Activated T-cell treated with anti-CD3 and anti-CD28 coated beads for 4 hours (primary cell): ENCODE results near the gene SLC25A26.
A peak's percentile ranks its signal among the peaks of the same experiment; 100 is the strongest.
"Not testable (repeated sequence)": the region's sequence is repeated elsewhere in the genome, so short reads cannot be mapped to it uniquely, and the experiment has no call there.

Experiments
- DNase-seq: peaks from one replicate; pipeline ENCODE4 v3.0.0-alpha.2; 2020

The SLC25A26 gene

DNA sequence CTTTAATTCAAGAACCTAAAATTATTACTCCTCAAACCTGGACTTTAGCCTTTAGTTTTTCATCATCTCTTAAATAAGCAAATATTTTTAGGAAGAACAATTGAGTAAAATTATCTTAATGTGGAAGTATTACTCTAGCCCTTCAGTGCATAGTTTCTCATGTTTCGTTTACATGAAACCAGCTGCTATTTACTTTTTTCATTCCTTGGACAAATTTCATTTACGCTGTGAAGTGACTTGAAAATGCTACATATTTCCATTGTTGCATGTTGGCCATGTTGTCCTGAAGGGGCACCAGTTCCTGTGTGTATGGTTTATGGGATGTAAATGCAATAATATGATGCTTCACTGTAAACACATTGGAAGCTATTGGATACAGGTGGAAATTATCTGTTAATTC is 49.9 kb downstream of the SLC25A26 start:
- no peak for DNase-seq

DNA sequence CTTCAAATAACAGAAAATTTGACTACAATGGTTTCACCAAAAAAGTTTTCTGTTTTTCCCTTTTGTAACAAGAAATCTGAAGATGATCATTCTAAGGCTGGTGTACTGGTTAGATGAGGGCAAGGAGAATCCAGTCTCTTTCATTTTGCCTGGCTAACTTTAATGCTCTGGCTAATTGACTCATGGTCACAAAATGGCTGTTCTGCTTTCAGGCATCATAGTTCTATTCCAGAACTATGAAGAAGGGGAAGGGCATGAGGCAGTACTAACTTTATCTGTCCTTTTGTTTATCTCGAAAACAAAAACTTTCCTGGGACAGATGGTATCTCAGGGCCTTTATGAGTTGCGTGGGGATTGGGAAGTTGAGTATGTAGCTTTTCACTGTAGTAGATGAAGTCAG is 50.4 kb downstream of the SLC25A26 start:
- no peak for DNase-seq

DNA sequence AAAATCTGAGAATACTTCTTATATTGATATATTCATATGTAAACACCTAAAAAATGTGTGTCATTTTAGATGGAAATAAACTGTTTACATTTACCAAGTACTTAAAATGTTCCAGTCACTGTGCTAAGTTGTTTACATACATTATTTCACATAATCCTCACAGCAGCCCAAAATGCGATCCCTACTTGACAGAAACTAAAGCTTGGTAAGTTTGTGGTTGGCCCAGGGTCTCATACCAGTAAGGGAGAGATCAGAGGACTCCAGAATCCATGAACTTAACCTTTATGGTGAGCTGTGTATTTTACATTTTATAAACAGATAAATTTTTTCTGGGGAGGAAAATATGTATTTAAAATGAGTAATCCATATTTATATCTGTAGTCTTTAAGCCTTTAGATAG is 51.2 kb downstream of the SLC25A26 start:
- DNase-seq, result no peak

- DNase-seq, result not testable (repeated sequence)
These were observed 54.0 kb downstream of the SLC25A26 start for GRCh38 chr3:66274837-66275236.

DNA sequence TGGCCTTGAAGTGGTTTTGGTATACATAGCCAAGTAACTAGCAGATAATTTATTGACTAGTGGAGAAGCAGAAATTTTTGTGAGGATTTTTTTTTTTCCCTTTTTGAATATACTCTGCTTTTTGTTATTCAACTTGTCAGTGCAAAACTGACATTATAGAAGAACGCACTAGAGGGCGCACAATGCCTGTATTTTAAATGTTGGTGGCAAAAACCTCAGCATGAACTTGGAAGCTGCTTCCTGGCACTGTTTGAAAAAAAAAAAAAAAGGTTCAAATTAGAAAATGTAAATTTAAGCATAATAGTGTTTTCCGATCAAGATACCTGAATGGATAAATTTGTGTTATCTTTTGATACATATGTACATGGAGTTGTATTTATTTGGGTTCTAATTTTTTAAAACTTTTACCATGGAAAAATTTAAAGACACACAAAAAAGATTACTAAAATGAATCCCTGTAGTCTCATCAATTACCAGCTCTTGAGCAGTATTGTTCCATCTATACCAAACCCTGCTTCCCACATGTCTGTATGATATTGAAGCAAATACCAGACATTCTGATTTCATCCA is 56.0 kb downstream of the SLC25A26 start:
- peak; percentile 55 for DNase-seq

- DNase-seq, result no peak
These were observed 58.4 kb downstream of the SLC25A26 start for GRCh38 chr3:66279168-66279567.

GRCh38 chr3:66280304-66280703 is 59.5 kb downstream of the SLC25A26 start:
- no peak for DNase-seq

- not testable (repeated sequence) for DNase-seq
These were observed 71.1 kb downstream of the SLC25A26 start for GRCh38 chr3:66291922-66292321.

DNA sequence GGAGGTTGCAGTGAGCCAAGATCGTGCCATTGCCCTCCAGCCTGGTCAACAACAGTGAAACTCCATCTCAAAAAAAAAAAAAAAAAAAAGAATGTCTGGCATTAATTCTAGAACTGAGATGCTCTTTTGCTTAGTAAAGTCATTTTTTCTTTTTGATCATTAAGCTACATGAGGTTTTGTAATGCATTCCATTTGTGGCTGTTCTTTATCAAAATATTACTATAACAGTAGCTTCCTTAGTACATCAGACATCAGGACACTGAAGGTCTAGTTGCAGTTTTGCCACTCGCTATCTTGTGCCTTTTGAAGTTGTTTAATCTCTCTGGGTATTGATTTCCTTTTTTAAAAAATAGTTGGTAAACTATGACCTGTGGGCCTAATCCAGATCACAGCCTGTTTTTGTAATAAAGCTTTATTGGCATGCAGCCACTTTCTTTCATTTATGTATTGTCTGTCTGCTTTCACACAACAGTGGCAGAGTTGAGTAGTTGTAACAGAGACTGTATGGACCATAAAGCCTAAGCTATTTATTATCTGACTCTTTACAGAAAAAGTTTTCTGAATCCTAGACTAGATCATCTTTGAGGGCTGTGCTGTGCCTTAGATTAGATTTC is 76.6 kb downstream of the SLC25A26 start:
- no peak for DNase-seq

GRCh38 chr3:66297900-66298299 is 77.1 kb downstream of the SLC25A26 start:
- DNase-seq, result no peak

GRCh38 chr3:66298591-66298990 is 77.8 kb downstream of the SLC25A26 start:
- no peak for DNase-seq

GRCh38 chr3:66299085-66299484 is 78.3 kb downstream of the SLC25A26 start:
- not testable (repeated sequence) for DNase-seq

GRCh38 chr3:66299891-66300290 is 79.1 kb downstream of the SLC25A26 start:
- DNase-seq, result no peak

- no peak for DNase-seq
These were observed 81.5 kb downstream of the SLC25A26 start for GRCh38 chr3:66302288-66302687.

DNA sequence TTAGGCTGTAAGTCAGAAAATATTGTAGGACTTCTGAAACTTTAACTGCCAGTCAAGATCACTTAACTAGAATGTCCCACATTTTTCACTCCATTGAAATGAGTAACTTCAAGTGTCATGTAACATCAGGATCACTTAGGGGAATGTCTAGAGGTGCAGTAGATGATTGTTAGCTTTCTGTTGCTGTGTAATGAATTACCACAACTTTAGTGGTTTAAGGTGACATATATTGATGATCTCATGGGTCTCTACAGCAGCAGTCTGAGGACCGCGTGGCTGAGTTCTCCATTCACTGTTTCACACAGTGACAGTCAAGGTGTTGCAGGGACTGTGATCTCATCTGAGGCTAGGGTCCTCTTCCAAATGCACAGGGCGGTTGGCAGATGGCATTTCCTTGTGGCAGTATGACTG is 82.7 kb downstream of the SLC25A26 start:
- no peak for DNase-seq

DNA sequence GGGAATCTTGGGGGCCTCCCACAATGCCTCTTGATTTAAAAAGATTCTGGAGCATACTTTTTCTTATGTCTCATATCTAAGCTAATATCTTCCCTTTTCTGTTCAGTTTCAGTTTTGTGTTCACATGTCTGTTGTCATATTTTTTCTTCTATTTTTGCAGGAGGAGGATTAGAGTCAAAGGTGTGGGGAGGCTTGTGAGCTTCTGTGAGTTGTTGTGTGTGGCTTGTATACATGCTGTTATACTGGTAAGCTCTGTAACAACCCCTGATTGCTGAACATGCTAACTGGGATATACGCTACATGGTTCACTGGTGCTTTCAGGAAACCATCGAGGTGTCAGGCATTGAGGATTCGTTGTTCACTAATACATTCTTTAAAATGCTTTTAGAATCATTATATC is 83.5 kb downstream of the SLC25A26 start:
- no peak for DNase-seq

DNA sequence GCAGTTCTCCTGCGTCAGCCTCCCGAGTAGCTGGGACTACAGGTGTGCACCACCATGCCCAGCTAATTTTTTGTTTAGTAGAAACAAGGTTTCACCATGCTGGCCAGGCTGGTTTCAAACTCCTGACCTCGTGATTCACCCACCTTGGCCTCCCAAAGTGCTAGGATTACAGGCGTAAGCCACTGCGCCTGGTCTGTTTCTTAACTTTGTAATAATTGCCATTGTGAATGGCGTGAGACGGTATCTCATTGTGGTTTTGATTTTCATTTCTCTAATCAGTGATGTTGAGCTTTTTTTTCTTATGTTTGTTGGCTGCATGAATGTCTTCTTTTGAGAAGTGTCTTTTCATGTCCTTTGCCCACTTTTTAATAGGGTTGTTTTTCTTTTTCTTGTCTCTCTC is 85.3 kb downstream of the SLC25A26 start:
- DNase-seq, result not testable (repeated sequence)

DNA sequence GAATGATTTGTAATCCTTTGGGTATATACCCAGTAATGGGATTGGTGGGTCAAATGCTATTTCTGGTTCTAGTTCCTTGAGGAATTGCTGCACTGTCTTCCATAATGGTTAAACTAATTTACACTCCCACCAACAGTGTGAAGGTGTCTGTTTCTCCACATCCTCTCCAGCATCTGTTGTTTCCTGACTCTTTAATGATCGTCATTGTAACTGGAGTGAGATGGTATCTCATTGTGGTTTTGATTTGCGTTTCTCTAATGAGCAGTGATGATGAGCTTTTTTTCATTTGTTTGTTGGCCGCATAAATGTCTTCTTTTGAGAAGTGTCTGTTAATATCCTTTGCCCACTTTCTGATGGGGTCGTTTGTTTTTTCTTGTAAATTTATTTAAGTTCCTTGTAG is 86.2 kb downstream of the SLC25A26 start:
- DNase-seq, result not testable (repeated sequence)

DNA sequence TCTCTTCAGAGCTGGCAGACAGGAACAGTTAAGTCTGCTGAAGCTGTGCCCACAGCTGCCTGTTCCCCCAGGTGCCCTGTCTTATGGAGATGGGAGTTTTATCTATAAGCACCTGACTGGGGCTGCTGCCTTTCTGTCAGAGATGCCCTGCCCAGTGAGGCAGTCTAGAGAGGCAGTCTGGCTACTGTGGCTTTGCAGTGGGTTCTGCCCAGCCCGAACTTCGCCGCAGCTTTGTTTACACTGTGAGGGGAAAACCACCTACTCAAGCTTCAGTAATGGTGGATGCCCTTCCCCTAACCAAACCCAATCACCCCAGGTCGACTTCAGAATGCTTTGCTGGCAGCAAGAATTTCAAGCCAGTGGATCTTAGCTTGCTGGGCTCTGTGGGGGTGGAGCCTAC is 91.2 kb downstream of the SLC25A26 start:
- no peak for DNase-seq

DNA sequence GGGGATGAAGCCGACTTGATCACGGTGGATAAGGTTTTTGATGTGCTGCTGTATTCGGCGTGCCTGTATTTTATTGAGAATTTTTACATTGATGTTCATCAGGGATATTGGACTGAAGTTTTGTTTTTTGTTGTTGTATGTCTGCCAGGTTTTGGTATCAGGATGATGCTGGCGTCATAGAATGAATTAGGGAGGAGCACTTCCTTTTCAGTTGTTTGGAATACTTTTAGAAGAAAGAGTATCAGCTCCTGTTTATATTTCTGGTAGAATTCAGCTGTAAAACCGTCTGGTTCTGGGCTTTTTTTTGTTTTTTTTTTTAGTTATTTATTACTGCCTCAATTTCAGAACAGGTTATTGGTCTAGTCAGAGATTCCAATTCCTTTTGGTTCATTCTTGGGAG is 93.7 kb downstream of the SLC25A26 start:
- no peak for DNase-seq

DNA sequence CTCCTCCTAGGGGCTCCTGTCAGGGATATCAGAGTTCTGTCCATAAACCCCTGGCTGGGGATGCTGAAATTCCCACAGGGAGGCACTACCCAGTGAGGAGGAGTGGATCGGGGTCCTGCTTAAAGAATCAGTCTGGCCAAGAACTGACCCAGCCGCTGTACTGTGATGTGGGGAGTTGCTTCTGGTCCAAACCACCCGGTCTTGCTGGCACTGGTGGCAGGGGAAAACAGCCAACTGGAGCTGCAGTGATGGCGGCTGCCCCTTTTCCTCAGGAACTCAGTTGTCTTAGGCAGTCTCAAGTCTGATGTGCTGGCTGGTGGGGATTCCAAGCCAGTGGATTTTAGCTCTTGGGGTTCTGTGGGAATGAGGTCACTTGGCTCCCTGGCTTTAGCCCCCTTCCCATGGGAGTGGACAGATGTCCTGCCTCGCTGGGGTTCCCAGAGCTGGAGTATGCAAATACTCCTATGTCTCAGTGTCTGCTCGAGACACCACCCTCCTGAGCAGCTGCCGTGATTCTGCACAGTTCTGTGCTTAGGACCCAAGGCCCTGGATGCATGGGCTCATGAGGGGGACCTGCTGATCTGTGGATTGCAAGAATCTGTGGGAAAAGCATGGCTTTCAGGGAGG is 97.1 kb downstream of the SLC25A26 start:
- DNase-seq, result no peak

DNA sequence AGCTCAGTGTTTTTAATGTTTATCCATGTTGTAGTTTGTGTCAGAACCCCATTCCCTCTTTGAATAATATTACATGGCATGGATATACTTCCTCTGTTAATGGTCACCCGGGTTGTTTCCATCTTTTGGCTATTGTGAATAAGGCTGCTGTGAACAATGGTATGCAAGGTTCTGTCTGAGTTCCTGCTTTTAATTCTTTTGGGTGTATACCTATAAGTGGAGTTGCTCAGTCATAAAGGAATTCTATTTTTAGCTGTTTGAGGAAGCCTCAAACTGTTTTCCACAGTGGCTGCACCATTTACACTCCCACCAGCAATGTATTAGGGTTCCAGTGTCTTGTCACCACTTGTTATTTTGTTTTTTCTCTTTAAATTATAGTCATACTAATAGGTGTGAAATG is 99.6 kb downstream of the SLC25A26 start:
- no peak for DNase-seq

DNA sequence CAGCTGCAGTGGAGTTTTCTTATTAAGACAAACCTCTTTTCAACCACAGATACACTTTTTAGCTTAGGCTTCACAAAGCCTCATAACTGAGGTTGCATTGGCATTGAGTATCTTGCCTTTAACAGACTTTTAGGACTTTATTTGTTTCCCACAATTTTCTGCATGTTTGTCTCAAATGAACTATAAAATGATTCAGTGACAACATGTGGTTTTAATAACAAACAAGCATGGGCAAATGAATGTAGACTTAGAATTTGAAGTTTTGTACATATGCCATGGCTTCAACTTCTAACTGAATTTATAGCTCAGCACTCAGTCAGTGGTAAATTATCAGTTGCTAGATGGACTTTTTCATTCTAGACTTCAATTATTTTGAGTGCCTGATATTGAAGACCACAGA is 101.6 kb downstream of the SLC25A26 start:
- DNase-seq, result no peak

- DNase-seq, result no peak
These were observed 105.5 kb downstream of the SLC25A26 start for GRCh38 chr3:66326340-66326739.

DNA sequence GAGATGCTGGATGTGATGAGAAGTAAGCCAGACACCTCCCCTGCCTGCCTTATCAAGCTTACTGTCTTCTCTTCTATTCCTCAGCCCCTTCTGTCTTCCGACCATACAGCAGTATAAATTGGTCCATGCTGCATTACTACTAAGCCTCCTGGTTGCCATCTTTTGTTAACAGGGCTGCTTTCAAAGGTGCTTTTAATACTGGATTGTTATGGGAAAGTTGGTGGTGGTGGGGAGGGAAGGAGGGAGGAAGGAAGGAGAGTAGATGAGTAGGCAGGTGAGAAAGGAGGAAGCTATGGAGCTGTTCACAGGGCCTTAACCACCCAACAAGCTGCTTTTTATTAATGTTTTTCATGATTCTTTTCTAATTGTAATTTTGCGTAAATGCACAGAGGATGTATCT is 114.9 kb downstream of the SLC25A26 start:
- DNase-seq, result no peak
